Measurements from ENCODE around the gene LRRC46. TPM values are rescaled to one million over a fixed set of nuclear protein-coding genes. Genes with fewer than 3 reads are reported as not detected.

Gene LRRC46
- total RNA-seq, 1 experiment from 2014 or later = 0.39 TPM

- Mint-ChIP-seq H3K27ac (no peak overlapping the region), H3K9me3 (no peaks in the 10 kb centered on the region), H3K4me1 (peaks cover 32% of the 10 kb centered on the region), H3K36me3 (no peaks in the 10 kb centered on the region), H3K27me3 (ENCODE audit: low read depth) (peaks cover 14% of the 10 kb centered on the region), H3K4me3 (no peak overlapping the region)
- no peak for DNase-seq (ENCODE audit: low spot score)
- TF ChIP-seq MLX (CRISPR knock-in tag; IDR thresholded peaks at IDR 0.05) (no peak), RELA (CRISPR knock-in tag; IDR thresholded peaks at IDR 0.05; ENCODE audit: borderline replicate concordance) (no peak), E2F1 (CRISPR knock-in tag; IDR thresholded peaks at IDR 0.05) (no peak), E2F4 (CRISPR knock-in tag; IDR thresholded peaks at IDR 0.05; ENCODE audit: borderline replicate concordance, low read depth) (no peak), ZNF423 (CRISPR knock-in tag; IDR thresholded peaks at IDR 0.05) (no peak), TEAD1 (CRISPR knock-in tag; IDR thresholded peaks at IDR 0.05) (no peak), NFYB (CRISPR knock-in tag; conservative IDR thresholded peaks at IDR 0.05; ENCODE audit: low read depth) (no peak), ZNF219 (CRISPR knock-in tag; IDR thresholded peaks at IDR 0.05; ENCODE audit: borderline replicate concordance) (no peak)
- POLR2A ChIA-PET = interaction anchor here (1.5 kb wide), 1 partner anchor 31 kb away, joined by 3 read pairs; the partner anchor contains the start of gene SP6
- CTCF ChIA-PET = interaction anchor here (1.2 to 18.5 kb wide), 5 partner anchors 8 to 65 kb away, joined by 3 to 1122 read pairs (median 5); partner anchors contain the start of genes SCRN2 and SP6
- no peak for ATAC-seq
Observed at GRCh38 chr17:47882247-47882646, 50.8 kb downstream of the LRRC46 start.

DNA sequence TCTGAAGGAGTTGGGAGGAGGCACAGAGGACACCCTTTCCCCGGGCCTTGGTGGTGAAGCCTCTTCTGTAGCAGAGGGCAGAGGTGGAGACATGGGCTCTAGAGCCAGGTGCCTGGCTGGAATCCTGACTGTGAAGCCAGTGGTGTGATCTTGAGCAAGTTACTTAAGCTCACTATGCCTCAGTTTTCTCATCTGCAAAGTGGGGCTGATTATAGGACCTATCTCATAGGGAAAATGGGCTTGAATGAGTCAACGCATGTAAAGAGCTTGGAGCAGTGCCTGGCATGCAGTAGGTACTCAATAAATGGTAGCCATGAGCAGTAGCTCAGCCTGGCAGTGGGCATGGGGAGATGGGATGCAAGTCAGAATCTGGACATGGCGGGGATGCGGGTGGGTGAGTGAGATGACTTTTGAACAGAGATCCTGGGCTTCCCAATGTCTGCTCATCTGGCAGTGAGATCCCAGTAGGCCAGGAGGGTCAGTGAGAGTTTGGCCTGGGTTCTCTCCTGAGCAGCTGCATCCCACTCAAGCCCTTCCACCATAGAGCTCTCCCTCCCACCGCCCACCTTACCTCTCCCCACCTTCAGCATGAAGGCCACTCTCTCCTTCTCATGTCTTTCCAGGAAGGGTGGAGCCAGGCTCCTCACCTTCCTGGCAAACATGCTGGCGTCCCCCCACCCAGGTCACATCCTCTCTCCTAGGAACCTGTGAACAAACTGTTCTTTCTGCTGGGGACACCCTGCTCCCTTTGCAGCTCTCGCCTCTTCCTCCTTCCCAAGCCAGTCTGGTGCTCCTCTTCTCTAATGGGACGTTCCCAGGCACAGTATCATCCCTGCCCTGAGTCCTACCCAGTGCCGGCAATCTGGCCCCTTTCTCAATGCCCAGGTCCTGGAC, 51.5 kb downstream of the LRRC46 start:
- no peaks in the 10 kb centered on the region for H3K36me3 Mint-ChIP-seq
- CTCF ChIA-PET = interaction anchor here (1.2 to 18.5 kb wide), 5 partner anchors 11 to 64 kb away, joined by 3 to 1122 read pairs (median 5); partner anchors contain the start of genes SCRN2, SP2 and SP6
- no peak for DNase-seq (ENCODE audit: low spot score)
- no peak overlapping the region for H3K4me3 Mint-ChIP-seq
- POLR2A ChIA-PET = interaction anchor here (1.5 kb wide), 1 partner anchor 32 kb away, joined by 3 read pairs; the partner anchor contains the start of gene SP6
- TF ChIP-seq TEAD4 (CRISPR knock-in tag; IDR thresholded peaks at IDR 0.05) (no peak), RORB (CRISPR knock-in tag; IDR thresholded peaks at IDR 0.05) (no peak), SMAD4 (CRISPR knock-in tag; IDR thresholded peaks at IDR 0.05) (no peak), CREM (CRISPR knock-in tag; IDR thresholded peaks at IDR 0.05) (no peak), STAT6 (CRISPR knock-in tag; conservative IDR thresholded peaks at IDR 0.05; ENCODE audit: low read depth) (no peak)
- TF ChIP-seq, protein P1, sequence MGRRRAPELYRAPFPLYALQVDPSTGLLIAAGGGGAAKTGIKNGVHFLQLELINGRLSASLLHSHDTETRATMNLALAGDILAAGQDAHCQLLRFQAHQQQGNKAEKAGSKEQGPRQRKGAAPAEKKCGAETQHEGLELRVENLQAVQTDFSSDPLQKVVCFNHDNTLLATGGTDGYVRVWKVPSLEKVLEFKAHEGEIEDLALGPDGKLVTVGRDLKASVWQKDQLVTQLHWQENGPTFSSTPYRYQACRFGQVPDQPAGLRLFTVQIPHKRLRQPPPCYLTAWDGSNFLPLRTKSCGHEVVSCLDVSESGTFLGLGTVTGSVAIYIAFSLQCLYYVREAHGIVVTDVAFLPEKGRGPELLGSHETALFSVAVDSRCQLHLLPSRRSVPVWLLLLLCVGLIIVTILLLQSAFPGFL (CRISPR knock-in tag; IDR thresholded peaks at IDR 0.05; ENCODE audit: borderline replicate concordance) = no peak
- TF ChIP-seq, protein P2, sequence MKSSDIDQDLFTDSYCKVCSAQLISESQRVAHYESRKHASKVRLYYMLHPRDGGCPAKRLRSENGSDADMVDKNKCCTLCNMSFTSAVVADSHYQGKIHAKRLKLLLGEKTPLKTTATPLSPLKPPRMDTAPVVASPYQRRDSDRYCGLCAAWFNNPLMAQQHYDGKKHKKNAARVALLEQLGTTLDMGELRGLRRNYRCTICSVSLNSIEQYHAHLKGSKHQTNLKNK (CRISPR knock-in tag; IDR thresholded peaks at IDR 0.05) = no peak
- H3K27me3 Mint-ChIP-seq (ENCODE audit: low read depth) = peaks cover 14% of the 10 kb centered on the region
- H3K4me1 Mint-ChIP-seq = peaks cover 26% of the 10 kb centered on the region
- ATAC-seq = no peak
- H3K27ac Mint-ChIP-seq = no peak overlapping the region
- H3K9me3 Mint-ChIP-seq = no peaks in the 10 kb centered on the region
